ENCODE measurements around the gene SLBP.

Gene SLBP

DNA sequence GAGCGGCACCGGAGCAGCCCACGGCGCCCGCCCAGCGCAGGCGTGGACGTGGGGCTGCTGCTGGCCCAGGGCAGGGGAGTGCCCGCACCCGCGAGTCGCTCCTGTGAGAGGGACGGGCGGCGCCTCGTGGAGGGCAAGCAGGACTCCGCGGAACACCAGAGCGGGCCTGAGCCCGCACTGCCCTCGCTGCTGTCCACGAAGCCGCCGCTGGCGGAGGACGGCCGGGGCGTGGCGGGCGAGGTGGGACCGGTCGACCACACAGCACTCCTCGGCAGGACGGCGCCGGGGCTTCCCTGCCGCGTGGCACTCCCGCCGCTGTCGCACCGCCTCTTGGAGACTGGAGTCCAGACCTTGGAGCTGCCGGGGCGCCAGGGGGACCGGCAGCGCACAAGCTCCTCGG lies 57.0 kb downstream of the SLBP start:
- DNase-seq (ENCODE audit: low read depth, low spot score), result no peak

DNA sequence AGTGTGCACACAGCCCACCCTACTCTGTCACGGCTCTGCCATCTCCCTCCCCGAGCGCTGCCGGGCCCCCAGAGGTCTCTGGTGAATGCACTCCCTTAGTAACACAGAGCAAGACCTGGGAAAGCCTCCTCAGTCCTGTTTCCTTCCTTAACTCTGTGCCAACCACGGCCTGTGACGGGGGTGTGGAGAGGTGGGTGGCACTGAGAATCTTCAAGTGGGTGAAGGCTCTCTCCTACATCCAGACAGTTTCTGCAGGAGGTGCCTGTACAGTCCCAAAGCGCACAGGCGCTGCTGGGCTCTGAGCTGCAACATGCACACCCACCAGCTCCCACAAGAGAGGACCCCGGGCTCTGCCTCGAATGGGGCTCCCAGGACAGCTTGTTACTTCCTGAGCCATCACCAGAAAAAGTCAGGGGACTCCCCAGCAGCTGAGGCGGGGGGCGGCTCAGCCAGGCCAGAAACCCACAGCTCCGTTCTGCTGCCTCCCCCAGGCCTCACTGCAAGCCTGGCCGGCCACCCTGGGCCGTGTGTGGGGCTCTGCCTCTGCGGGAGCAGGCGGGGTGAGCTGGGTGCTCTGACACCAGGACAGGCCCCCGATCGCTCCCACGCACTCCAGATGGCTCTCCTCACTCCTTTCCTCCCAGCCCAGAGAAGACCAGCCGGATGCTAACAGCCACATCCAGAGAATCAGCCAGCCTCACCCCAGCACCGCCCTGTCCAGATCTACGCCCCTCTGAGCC lies 57.7 kb downstream of the SLBP start:
- DNase-seq (ENCODE audit: low read depth, low spot score), result no peak

DNA sequence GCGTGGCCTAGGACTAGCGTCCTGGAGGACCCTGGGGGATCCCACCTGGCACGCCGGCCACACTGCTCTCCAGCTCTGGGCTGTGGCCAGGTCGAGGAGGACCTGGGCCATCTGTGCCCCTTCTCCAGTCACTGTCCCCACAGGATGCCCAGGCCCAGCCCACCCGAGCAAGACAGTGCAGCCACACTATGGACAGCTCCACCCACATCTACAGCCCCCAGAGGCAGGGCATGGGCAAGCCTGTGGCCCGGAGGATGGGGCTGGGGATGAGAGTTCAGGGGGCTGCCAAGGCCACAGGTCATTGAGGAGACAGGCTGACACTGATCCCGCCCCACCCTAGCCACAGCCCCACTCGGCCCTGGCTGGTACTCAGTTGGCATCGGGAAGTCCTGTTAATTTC lies 58.3 kb downstream of the SLBP start:
- DNase-seq (ENCODE audit: low read depth, low spot score), result no peak

DNA sequence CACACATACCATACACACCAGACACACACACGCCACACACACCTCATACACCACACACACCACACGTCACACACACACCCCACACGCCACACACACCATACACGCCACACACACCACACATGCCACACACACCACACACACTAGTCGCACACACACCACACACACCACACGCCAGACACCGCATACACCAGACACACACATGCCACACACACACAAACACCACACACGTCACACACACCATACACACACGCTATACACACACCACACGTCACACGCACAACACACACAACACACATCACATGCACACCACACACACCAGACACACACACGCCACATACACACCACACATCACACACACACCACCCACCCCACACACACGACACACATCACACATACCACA lies 60.0 kb downstream of the SLBP start:
- no peak for DNase-seq (ENCODE audit: low read depth, low spot score)

DNA sequence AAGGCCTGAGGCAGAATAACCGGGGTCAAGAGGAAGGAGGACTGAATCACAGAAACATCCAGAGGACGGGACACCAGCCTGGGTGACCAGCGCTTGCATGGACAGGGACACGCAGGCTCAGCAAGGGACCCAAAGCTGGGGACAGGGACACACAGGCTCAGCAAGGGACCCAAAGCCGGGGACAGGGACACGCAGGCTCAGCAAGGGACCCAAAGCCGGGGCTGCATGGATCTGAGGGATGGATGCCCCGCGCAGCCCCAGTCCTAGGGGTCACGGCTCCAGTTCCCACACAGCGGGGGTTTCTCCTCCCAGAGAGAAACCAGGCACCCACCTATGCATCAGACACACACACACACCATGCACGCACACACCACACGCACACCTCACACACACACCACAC lies 60.5 kb downstream of the SLBP start:
- no peak for DNase-seq (ENCODE audit: low read depth, low spot score)

DNA sequence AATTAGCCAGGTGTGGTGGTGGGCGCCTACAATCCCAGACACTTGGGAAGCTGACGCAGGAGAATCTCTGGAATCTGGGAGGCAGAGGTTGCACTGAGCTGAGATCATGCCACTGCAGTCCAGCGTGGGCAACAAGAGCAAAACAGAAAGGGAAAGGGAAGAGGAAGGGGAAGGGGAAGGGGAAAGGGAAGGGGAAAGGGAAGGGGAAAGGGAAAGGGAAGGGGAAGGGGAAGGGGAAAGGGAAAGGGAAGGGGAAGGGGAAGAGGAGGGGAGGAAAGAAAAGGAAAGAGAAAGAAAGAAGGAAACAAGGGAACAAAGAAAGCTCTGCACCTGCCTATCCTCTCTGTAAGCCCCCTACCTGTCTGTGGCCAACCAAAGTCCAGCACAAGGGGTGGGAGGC lies 63.2 kb downstream of the SLBP start:
- DNase-seq (ENCODE audit: low read depth, low spot score), result no peak

DNA sequence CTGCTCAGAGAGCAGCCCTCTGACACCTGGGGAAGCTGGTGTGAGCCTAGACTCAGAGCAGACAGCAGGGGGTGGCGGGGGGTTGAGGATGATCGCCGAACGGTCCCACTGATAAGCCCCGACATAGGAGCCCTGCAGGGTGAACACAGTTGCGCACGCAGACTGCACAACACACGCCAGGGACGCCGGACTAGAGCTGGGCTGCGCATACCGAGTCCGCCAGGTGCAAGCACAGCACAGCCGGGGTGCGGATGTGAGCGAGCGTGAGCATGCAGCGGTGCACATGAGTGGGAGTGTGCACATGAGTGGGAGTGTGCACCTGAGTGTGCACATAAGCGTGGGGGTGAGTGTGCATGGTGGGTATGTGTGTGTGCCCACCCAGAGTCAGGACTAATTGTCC lies 64.7 kb downstream of the SLBP start:
- DNase-seq (ENCODE audit: low read depth, low spot score), result no peak

DNA sequence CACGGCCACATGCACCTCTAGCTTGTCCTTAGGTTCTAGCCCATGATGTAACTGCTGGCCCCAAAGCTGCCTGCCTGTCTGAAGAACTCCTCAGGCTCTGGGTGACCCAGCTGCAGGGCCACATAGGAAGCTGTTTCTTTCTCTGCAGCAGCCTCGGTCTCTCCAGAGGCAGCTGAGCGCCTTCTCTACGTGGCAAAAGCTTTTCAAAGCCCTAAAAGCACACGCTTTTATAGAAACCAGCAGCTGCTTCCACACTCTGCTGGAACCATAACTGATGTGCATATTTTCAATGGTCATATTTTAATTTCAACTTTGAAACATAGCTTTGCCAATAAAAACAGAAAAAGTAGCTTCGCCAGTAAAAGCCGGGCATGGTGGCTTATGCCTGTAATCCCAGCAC lies 65.4 kb downstream of the SLBP start:
- DNase-seq (ENCODE audit: low read depth, low spot score), result no peak

DNA sequence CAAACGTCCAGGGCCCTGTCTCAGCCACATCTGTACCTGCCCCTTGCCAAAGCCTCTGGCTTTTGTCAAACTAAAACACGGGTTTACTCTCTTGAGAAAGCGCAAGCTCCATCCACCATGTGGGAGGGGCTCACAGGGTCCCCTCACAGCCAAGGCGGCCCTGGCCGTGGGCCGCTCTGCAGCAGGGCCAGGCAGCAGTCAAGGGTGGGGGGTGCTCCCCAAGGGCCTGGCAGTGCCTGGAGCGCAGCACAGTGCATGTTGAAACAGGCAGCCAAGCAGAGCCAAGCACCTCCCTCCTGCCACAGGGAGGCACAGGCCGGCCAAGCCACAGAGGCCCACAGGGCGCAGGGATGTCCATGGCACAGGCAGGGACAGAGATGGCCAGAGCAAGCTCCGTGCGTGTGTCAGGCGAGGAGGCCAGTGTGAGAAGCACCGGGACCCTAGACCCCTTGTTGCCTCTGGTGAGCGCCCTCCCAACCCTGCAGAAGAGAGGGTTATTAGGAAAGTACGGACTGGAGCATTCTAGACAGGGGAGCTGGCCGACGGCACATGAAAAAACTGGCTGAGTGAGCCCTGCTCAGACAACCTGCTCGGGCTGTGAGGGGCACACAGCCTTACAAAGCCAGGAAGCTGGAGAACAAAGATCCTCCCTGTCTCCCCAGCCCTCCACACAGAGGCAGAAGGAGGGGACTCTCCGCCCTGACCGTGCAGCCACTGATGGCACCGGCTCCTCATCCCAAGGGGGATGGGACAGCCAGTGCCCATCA lies 67.0 kb downstream of the SLBP start:
- DNase-seq (ENCODE audit: low read depth, low spot score), result no peak

DNA sequence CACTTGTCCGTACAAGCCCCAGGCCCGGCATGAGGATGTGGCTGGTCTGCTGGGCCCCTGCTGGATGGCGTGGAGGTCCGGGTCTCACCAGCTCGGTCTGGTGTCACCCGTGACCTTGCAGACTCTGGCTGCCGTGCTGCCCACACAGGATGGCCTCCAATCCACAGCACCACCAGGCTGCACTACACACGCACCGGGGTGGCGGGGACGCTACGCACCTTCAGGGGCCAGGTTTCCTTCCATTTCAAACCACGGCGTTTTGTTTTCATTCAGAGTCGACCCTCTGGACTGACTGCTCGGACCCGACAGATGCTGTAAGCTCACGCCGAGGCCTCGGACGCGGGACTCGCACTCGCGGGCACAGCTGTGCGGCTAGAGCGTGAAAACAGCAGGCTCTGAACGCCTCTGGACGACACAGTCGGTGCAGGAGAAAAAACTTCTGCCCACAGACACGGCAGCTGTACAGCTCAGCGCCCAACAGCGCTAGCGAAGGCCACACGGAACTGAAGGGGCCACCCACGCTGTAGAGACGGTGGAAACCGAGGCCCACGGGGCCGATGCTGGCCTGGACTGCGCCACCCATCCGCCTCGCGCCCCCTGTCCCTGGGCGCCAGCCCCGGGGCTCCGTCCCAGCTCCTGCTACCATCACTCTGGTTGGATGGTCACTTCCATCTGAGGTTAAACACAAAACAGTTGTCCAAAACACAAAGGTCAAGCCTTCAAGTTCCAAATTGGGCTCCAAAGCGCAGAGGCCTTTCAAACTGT lies 68.0 kb downstream of the SLBP start:
- DNase-seq (ENCODE audit: low read depth, low spot score), result no peak

Data from activated CD4-positive, CD25-positive, alpha-beta regulatory T cell treated with anti-CD3 and anti-CD28 coated beads, Interleukin-2, amount 50 U/mL, for 16 hours (primary cell).